CD14-positive monocyte (primary cell): ENCODE results near the gene ABLIM3. TPM values are rescaled to one million over a fixed set of nuclear protein-coding genes. Genes with fewer than 3 reads are reported as not detected.

Source experiments
- DNase-seq, 3 donors: peaks; one replicate each; pipeline ENCODE4 v3.0.0-alpha.2; 2011 to 2022
- H2AFZ ChIP-seq: 2 replicates; pipeline ENCODE4 v1.6.0; 2012; ENCODE audit warnings: mild to moderate bottlenecking, low read depth, low read length, inconsistent platforms; ENCODE audit not compliant: insufficient read depth, poor library complexity, severe bottlenecking
- H3K27ac ChIP-seq, 2 donors: 1 replicate in 1 of 2; 2 replicates in 1 of 2; pipeline ENCODE4 v1.5.1; 2012 to 2013; ENCODE audit warnings: low read length in 2 of 2, control low read depth in 1 of 2, inconsistent platforms in 1 of 2, low read depth in 1 of 2, mild to moderate bottlenecking in 1 of 2
- H3K27me3 ChIP-seq, 2 donors: one replicate each; pipeline versions ENCODE4 v1.6.0 to v1.6.1; 2011 to 2013; ENCODE audit warnings: low read length in 2 of 2; ENCODE audit not compliant: control insufficient read depth in 2 of 2, insufficient read depth in 2 of 2
- H3K36me3 ChIP-seq, 2 donors: replicated peaks in 1 of 2; 1 replicate in 1 of 2; 2 replicates in 1 of 2; pipeline versions ENCODE4 v1.5.1 to v1.6.1; 2012 to 2013; ENCODE audit warnings: low read length in 2 of 2, control low read depth in 1 of 2, inconsistent platforms in 1 of 2, mild to moderate bottlenecking in 1 of 2; ENCODE audit not compliant: insufficient read depth in 2 of 2, control insufficient read depth in 1 of 2
- H3K4me1 ChIP-seq, 2 donors: 1 replicate in 1 of 2; 2 replicates in 1 of 2; pipeline versions ENCODE4 v1.5.1 to v1.6.1; 2012 to 2013; ENCODE audit warnings: low read length in 2 of 2, control low read depth in 1 of 2, inconsistent platforms in 1 of 2, mild to moderate bottlenecking in 1 of 2, moderate library complexity in 1 of 2; ENCODE audit not compliant: insufficient read depth in 2 of 2, control insufficient read depth in 1 of 2
- H3K4me2 ChIP-seq: replicated peaks from 2 replicates; pipeline ENCODE3; 2012; ENCODE audit warnings: low read length, moderate library complexity, mild to moderate bottlenecking; ENCODE audit not compliant: poor library complexity, severe bottlenecking; ENCODE audit errors: extremely low read depth
- H3K4me3 ChIP-seq, 3 experiments: fragments of 200-600 bp in 1 of 3; sonication (generic) in 1 of 3; replicated peaks in 1 of 3; 1 replicate in 2 of 3; 2 replicates in 1 of 3; pipeline ENCODE4 v1.5.1; 2011 to 2013; ENCODE audit warnings: low read length in 3 of 3, mild to moderate bottlenecking in 3 of 3, control low read depth in 2 of 3, low read depth in 2 of 3, inconsistent platforms in 1 of 3, moderate library complexity in 1 of 3
- H3K79me2 ChIP-seq: 2 replicates; pipeline ENCODE4 v1.6.0; 2012; ENCODE audit warnings: mild to moderate bottlenecking, control low read depth, inconsistent platforms, low read length, moderate library complexity; ENCODE audit not compliant: insufficient read depth
- H3K9ac ChIP-seq: 2 replicates; pipeline ENCODE4 v1.6.0; 2017; ENCODE audit warnings: low read length, mild to moderate bottlenecking; ENCODE audit not compliant: insufficient read depth, poor library complexity, severe bottlenecking
- H3K9me3 ChIP-seq, 2 donors: replicated peaks in 1 of 2; 1 replicate in 1 of 2; 2 replicates in 1 of 2; pipeline versions ENCODE4 v1.5.1 to v1.6.1; 2012 to 2013; ENCODE audit warnings: low read length in 2 of 2, control low read depth in 1 of 2; ENCODE audit not compliant: control insufficient read depth in 1 of 2, insufficient read depth in 1 of 2
- H4K20me1 ChIP-seq: 2 replicates; pipeline ENCODE4 v1.6.0; 2012; ENCODE audit warnings: mild to moderate bottlenecking, low read length, control low read depth, moderate library complexity; ENCODE audit not compliant: insufficient read depth
- H3K27ac Mint-ChIP-seq, 7 donors: one replicate each; pipeline ENCODE4 v1.8.0; 2020; ENCODE audit warnings: mild to moderate bottlenecking in 7 of 7, mixed read lengths in 7 of 7, moderate library complexity in 6 of 7, inconsistent platforms in 2 of 7
- H3K27me3 Mint-ChIP-seq, 3 donors: one replicate each; pipeline ENCODE4 v1.8.0; 2021 to 2022; ENCODE audit warnings: low read depth in 3 of 3, mild to moderate bottlenecking in 3 of 3, mixed read lengths in 3 of 3, moderate library complexity in 3 of 3, inconsistent platforms in 1 of 3
- H3K36me3 Mint-ChIP-seq, 2 donors: one replicate each; pipeline ENCODE4 v1.8.0; 2020; ENCODE audit warnings: mixed read lengths in 2 of 2, inconsistent platforms in 1 of 2, mild to moderate bottlenecking in 1 of 2
- H3K4me1 Mint-ChIP-seq: one replicate; pipeline ENCODE4 v1.8.0; 2020; ENCODE audit warnings: mild to moderate bottlenecking, mixed read lengths
- H3K4me3 Mint-ChIP-seq, 2 donors: one replicate each; pipeline ENCODE4 v1.8.0; 2020; ENCODE audit warnings: mild to moderate bottlenecking in 2 of 2, mixed read lengths in 2 of 2, moderate library complexity in 1 of 2
- H3K9me3 Mint-ChIP-seq, 7 donors: one replicate each; pipeline ENCODE4 v1.8.0; 2020 to 2022; ENCODE audit warnings: mixed read lengths in 7 of 7, mild to moderate bottlenecking in 6 of 7, moderate library complexity in 6 of 7, inconsistent platforms in 2 of 7
- WGBS: methylation state at CpG from one replicate; pipeline ENCODE4 v1.1.5; 2013; ENCODE audit warnings: missing lambda C conversion rate; ENCODE audit not compliant: insufficient coverage; 5-methylcytosine and 5-hydroxymethylcytosine counted together
- intact Hi-C, 2 donors: fragments of 100-400 bp; cut with micrococcal nuclease; formaldehyde crosslinking; loops; one replicate each; pipeline versions ENCODE4 v1.15.0 to v1.15.1; 2023
- polyA plus RNA-seq, 3 donors: library from polyadenylated mRNA; depleted of rRNA in 1 of 3; unstranded in 2 of 3; stranded (reverse) in 1 of 3; fragments of 300-500 nt in 2 of 3; fragments of >200 nt in 1 of 3; fragmentation: Illumina TruSeq in 2 of 3; gene quantifications; 1 replicate in 2 of 3; 2 replicates in 1 of 3; pipeline ENCODE4 v1.2.3, GENCODE V29; 2012 to 2021
- TF ChIP-seq, protein P1 (sequence below): fragments of 200-600 bp; IDR thresholded peaks from one replicate; pipeline ENCODE4 v1.8.0; 2022; ENCODE audit warnings: antibody characterized with exemption, mild to moderate bottlenecking

ABLIM3 gene
- polyA plus RNA-seq, 3 donors: 0.22 to 0.74 TPM; not detected in 1

GRCh38 chr5:149114403-149115312 is 26.6 kb upstream of the ABLIM3 start:
- WGBS: 17% methylated on average over 1 of the region's 7 CpGs
- no peak overlapping the region for H3K4me3 Mint-ChIP-seq
- H3K27ac Mint-ChIP-seq: peak overlapping the region in 3 of 7 donors; percentile 40 to 58 (median 55)
- no peaks in the 10 kb centered on the region for H3K36me3 Mint-ChIP-seq
- intact Hi-C loops: no loop called here
- Histone ChIP-seq H3K79me2 (no peaks in the 10 kb centered on the region), H2AFZ (peak overlapping the region; percentile 35), H4K20me1 (no peaks in the 10 kb centered on the region), H3K9ac (no peak overlapping the region), H3K4me3 (no peak overlapping the region), H3K4me2 (no peak overlapping the region), H3K27me3 (no peaks in the 10 kb centered on the region), H3K27ac (no peak overlapping the region), H3K4me1 (peaks cover 8 to 9% of the 10 kb centered on the region in 2 donors), H3K9me3 (no peaks in the 10 kb centered on the region), H3K36me3 (no peaks in the 10 kb centered on the region)
- DNase-seq: peak; percentile 18 to 28 (median 23)
- H3K4me1 Mint-ChIP-seq: peaks cover 20% of the 10 kb centered on the region
- no peaks in the 10 kb centered on the region for H3K9me3 Mint-ChIP-seq
- H3K27me3 Mint-ChIP-seq: peaks cover 0 to 5% (median 2%) of the 10 kb centered on the region in 3 donors
- TF ChIP-seq, protein P1, sequence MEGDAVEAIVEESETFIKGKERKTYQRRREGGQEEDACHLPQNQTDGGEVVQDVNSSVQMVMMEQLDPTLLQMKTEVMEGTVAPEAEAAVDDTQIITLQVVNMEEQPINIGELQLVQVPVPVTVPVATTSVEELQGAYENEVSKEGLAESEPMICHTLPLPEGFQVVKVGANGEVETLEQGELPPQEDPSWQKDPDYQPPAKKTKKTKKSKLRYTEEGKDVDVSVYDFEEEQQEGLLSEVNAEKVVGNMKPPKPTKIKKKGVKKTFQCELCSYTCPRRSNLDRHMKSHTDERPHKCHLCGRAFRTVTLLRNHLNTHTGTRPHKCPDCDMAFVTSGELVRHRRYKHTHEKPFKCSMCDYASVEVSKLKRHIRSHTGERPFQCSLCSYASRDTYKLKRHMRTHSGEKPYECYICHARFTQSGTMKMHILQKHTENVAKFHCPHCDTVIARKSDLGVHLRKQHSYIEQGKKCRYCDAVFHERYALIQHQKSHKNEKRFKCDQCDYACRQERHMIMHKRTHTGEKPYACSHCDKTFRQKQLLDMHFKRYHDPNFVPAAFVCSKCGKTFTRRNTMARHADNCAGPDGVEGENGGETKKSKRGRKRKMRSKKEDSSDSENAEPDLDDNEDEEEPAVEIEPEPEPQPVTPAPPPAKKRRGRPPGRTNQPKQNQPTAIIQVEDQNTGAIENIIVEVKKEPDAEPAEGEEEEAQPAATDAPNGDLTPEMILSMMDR: peak; percentile 48

DNA sequence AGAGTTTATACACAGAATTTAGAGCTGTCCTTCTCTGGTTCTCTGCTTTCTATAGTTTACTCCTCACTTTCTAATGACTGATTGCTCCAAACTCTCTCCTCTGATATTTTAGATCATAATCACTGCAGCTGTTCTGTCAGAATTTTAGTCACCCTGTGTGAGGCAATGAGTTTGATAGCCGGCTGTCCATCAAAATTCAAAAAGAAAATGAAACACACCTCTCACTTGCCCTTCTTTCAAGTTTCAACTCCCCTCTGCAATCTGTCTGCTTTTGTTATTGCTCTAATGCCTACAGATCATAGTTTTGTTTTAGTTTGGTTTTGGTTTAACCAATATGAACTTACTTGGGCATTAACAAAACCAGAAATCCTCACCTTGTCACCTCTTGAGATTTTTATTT is 23.3 kb upstream of the ABLIM3 start:
- DNase-seq: no peak
- H3K4me1 ChIP-seq: peaks cover 8 to 9% of the 10 kb centered on the region in 2 donors
- H3K27ac ChIP-seq: no peak overlapping the region
- intact Hi-C loops: no loop called here
- H3K4me3 ChIP-seq: no peak overlapping the region
- no peaks in the 10 kb centered on the region for H3K36me3 Mint-ChIP-seq
- H3K79me2 ChIP-seq: no peaks in the 10 kb centered on the region
- H3K27me3 Mint-ChIP-seq: peaks cover 0 to 3% (median 0%) of the 10 kb centered on the region in 3 donors
- TF ChIP-seq, protein P1: no peak
- H3K9me3 ChIP-seq: no peaks in the 10 kb centered on the region
- no peak overlapping the region for H3K9ac ChIP-seq
- H4K20me1 ChIP-seq: no peaks in the 10 kb centered on the region
- no peaks in the 10 kb centered on the region for H3K36me3 ChIP-seq
- peaks cover 0 to 3% (median 0%) of the 10 kb centered on the region in 7 donors for H3K9me3 Mint-ChIP-seq
- H3K4me3 Mint-ChIP-seq: no peak overlapping the region
- H2AFZ ChIP-seq: no peak overlapping the region
- no peak overlapping the region for H3K27ac Mint-ChIP-seq
- H3K4me1 Mint-ChIP-seq: peaks cover 13% of the 10 kb centered on the region
- no CpG with 5 or more reads among the region's 1 CpG for WGBS
- no peaks in the 10 kb centered on the region for H3K27me3 ChIP-seq
- H3K4me2 ChIP-seq: no peak overlapping the region
